M059J (cell line): ENCODE results near the gene SLC37A1. TPM values are rescaled to one million over a fixed set of nuclear protein-coding genes. Genes with fewer than 3 reads are reported as not detected.
"Not testable (repeated sequence)": the region's sequence is repeated elsewhere in the genome, so short reads cannot be mapped to it uniquely, and the experiment has no call there.

Experiments
- DNase-seq: peaks from one replicate; pipeline ENCODE4 v3.0.0-alpha.2; 2012; ENCODE audit warnings: low read depth
- total RNA-seq: library from RNA; depleted of rRNA; stranded (reverse); fragments of >200 nt; shearing (Covaris generic); gene quantifications from 2 replicates; pipeline ENCODE4 v1.2.3, GENCODE V29; 2014; rRNA removed

SLC37A1 gene
- 1.3 and 1.7 TPM in 2 replicates for total RNA-seq

GRCh38 chr21:42513151-42513984 lies at the start of gene SLC37A1:
SLC37A1 (plus strand) TSS chr21:42513852; CDS start chr21:42518455, 4,603 bp downstream.
- no peak for DNase-seq

- peak; percentile 74 for DNase-seq
Observed at GRCh38 chr21:42463861-42464515, 49.7 kb upstream of the SLC37A1 start.

GRCh38 chr21:42465008-42465802 lies 48.4 kb upstream of the SLC37A1 start:
- no peak for DNase-seq

- DNase-seq = no peak
Observed at GRCh38 chr21:42465803-42466127, 47.9 kb upstream of the SLC37A1 start.

GRCh38 chr21:42466700-42467099 lies 47.0 kb upstream of the SLC37A1 start:
- no peak for DNase-seq

- peak; percentile 85 for DNase-seq
Observed at GRCh38 chr21:42467140-42467983, 46.3 kb upstream of the SLC37A1 start.

- peak; percentile 84 for DNase-seq
Observed at GRCh38 chr21:42468491-42469131, 45.0 kb upstream of the SLC37A1 start.

GRCh38 chr21:42469272-42469671 lies 44.4 kb upstream of the SLC37A1 start:
- DNase-seq = no peak

GRCh38 chr21:42469726-42470125 lies 43.9 kb upstream of the SLC37A1 start:
- not testable (repeated sequence) for DNase-seq

GRCh38 chr21:42471206-42471605 lies 42.4 kb upstream of the SLC37A1 start:
- no peak for DNase-seq

GRCh38 chr21:42471716-42472330 lies 41.8 kb upstream of the SLC37A1 start:
- no peak for DNase-seq

GRCh38 chr21:42472521-42472920 lies 41.1 kb upstream of the SLC37A1 start:
- no peak for DNase-seq

- DNase-seq = no peak
Observed at GRCh38 chr21:42473498-42474042, 40.1 kb upstream of the SLC37A1 start.

- peak; percentile 80 for DNase-seq
Observed at GRCh38 chr21:42474043-42474831, 39.4 kb upstream of the SLC37A1 start.

- peak; percentile 51 for DNase-seq
Observed at GRCh38 chr21:42475036-42475435, 38.6 kb upstream of the SLC37A1 start.

GRCh38 chr21:42475526-42476387 lies 37.9 kb upstream of the SLC37A1 start:
- DNase-seq = no peak

GRCh38 chr21:42476388-42477331 lies 37.0 kb upstream of the SLC37A1 start:
- no peak for DNase-seq
